MM.1S (cell line): Measurements from ENCODE around the gene RASD2.
A peak's percentile ranks its signal among the peaks of the same experiment; 100 is the strongest.

Experiments
- DNase-seq: peaks from one replicate; pipeline ENCODE4 v3.0.0-alpha.2; 2015
- H2AFZ ChIP-seq: fragments of 300-600 bp; sonication (generic); 2 replicates; pipeline ENCODE4 v1.6.0; 2016; ENCODE audit warnings: antibody characterized with exemption, low read length
- H3F3A ChIP-seq: fragments of 300-600 bp; sonication (generic); 2 replicates; pipeline ENCODE4 v1.6.1; 2016; ENCODE audit warnings: mild to moderate bottlenecking, antibody characterized with exemption, low read length, moderate library complexity, mixed read lengths; ENCODE audit not compliant: insufficient read depth
- H3K27ac ChIP-seq: fragments of 300-600 bp; sonication (generic); 2 replicates; pipeline ENCODE4 v1.5.1; 2016; ENCODE audit warnings: mild to moderate bottlenecking, low read length
- H3K27me3 ChIP-seq: fragments of 300-600 bp; sonication (generic); replicated peaks from 2 replicates; pipeline ENCODE4 v1.6.0; 2016; ENCODE audit warnings: low read length; ENCODE audit not compliant: insufficient read depth
- H3K36me3 ChIP-seq: fragments of 300-600 bp; sonication (generic); replicated peaks from 2 replicates; pipeline ENCODE4 v1.6.1; 2016; ENCODE audit warnings: mild to moderate bottlenecking, low read length, mixed read lengths; ENCODE audit not compliant: insufficient read depth
- H3K4me1 ChIP-seq: fragments of 300-600 bp; sonication (generic); 2 replicates; pipeline ENCODE4 v1.6.1; 2016; ENCODE audit warnings: low read length, mixed read lengths
- H3K4me2 ChIP-seq: fragments of 300-600 bp; sonication (generic); 2 replicates; pipeline ENCODE4 v1.6.0; 2016; ENCODE audit warnings: low read depth, low read length
- H3K4me3 ChIP-seq: fragments of 300-600 bp; sonication (generic); 2 replicates; pipeline ENCODE4 v1.5.1; 2016; ENCODE audit warnings: low read length, mixed read lengths
- H3K79me2 ChIP-seq: fragments of 300-600 bp; sonication (generic); 2 replicates; pipeline ENCODE4 v1.6.1; 2016; ENCODE audit warnings: mixed run types, low read length, mixed read lengths
- H3K9ac ChIP-seq: fragments of 300-600 bp; sonication (generic); 2 replicates; pipeline ENCODE4 v1.6.1; 2016; ENCODE audit warnings: low read length, mixed read lengths
- H3K9me2 ChIP-seq: fragments of 300-600 bp; sonication (generic); replicated peaks from 2 replicates; pipeline ENCODE4 v1.6.1; 2016; ENCODE audit warnings: mild to moderate bottlenecking, low read length, mixed read lengths; ENCODE audit not compliant: insufficient read depth
- H3K9me3 ChIP-seq: fragments of 300-600 bp; sonication (generic); replicated peaks from 2 replicates; pipeline ENCODE4 v1.6.1; 2016; ENCODE audit warnings: mild to moderate bottlenecking, low read length, mixed read lengths; ENCODE audit not compliant: insufficient read depth
- H4K20me1 ChIP-seq: fragments of 300-600 bp; sonication (generic); 2 replicates; pipeline ENCODE4 v1.6.1; 2016; ENCODE audit warnings: mild to moderate bottlenecking, low read length, moderate library complexity, mixed read lengths; ENCODE audit not compliant: insufficient read depth
- EZH2 ChIP-seq: fragments of 300-600 bp; sonication (generic); optimal IDR thresholded peaks from 2 replicates; pipeline ENCODE3; 2017; ENCODE audit warnings: low read depth, mild to moderate bottlenecking, antibody characterized with exemption, low read length, mixed read lengths
- EZH2phosphoT487 ChIP-seq: fragments of 300-600 bp; sonication (generic); IDR thresholded peaks from 2 replicates; pipeline ENCODE4 v1.6.1; 2018; ENCODE audit warnings: antibody characterized with exemption, low read length
- TF ChIP-seq, protein P1 (sequence below): fragments of 300-600 bp; sonication (generic); IDR thresholded peaks from 2 replicates; pipeline ENCODE4 v1.5.1; 2016; ENCODE audit warnings: antibody characterized with exemption, low read length, mixed read lengths

RASD2 gene

DNA sequence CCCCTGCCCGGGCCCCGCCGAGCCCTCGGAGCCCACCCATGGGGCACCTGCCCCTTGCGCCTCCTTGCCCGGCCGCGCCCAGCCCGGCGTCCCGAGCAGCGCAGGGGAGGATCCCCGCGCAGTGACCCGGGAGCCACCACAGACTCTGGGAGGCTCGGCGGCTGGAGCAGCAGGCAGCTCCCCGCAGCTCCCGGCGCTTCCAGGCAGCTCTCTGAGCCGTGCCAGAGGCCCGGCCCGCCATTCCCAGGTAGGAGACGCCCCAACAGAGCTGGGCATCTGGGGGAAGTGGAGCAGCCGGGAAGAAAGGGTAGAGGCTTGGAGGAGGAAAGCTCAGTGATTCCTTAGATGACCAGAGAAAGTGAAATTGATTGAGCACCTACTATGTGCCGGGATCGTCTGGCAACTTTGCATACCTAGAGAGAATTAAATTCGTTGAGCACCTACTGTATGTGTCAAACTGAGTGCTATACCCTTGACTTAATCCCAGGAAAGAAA is 670 bp downstream of the RASD2 start:
- Histone ChIP-seq H3K27me3 (peaks cover 57% of the 10 kb centered on the region), H3K36me3 (no peaks in the 10 kb centered on the region), H3K27ac (no peak overlapping the region), H4K20me1 (no peaks in the 10 kb centered on the region), H3K4me1 (peaks cover 16% of the 10 kb centered on the region), H3K4me2 (0 out of 2 replicates have a peak overlapping the region, but pooled peaks have one; percentile 6), H3K9me2 (no peaks in the 10 kb centered on the region), H3K79me2 (no peaks in the 10 kb centered on the region), H3K9ac (no peak overlapping the region), H3F3A (peaks cover 8% of the 10 kb centered on the region), H3K4me3 (no peak overlapping the region), H3K9me3 (no peaks in the 10 kb centered on the region), H2AFZ (no peak overlapping the region)
- no peak for DNase-seq
- no peak for TF ChIP-seq EZH2phosphoT487
- TF ChIP-seq EZH2, result no peak
- TF ChIP-seq, protein P1, sequence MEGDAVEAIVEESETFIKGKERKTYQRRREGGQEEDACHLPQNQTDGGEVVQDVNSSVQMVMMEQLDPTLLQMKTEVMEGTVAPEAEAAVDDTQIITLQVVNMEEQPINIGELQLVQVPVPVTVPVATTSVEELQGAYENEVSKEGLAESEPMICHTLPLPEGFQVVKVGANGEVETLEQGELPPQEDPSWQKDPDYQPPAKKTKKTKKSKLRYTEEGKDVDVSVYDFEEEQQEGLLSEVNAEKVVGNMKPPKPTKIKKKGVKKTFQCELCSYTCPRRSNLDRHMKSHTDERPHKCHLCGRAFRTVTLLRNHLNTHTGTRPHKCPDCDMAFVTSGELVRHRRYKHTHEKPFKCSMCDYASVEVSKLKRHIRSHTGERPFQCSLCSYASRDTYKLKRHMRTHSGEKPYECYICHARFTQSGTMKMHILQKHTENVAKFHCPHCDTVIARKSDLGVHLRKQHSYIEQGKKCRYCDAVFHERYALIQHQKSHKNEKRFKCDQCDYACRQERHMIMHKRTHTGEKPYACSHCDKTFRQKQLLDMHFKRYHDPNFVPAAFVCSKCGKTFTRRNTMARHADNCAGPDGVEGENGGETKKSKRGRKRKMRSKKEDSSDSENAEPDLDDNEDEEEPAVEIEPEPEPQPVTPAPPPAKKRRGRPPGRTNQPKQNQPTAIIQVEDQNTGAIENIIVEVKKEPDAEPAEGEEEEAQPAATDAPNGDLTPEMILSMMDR, result no peak

DNA sequence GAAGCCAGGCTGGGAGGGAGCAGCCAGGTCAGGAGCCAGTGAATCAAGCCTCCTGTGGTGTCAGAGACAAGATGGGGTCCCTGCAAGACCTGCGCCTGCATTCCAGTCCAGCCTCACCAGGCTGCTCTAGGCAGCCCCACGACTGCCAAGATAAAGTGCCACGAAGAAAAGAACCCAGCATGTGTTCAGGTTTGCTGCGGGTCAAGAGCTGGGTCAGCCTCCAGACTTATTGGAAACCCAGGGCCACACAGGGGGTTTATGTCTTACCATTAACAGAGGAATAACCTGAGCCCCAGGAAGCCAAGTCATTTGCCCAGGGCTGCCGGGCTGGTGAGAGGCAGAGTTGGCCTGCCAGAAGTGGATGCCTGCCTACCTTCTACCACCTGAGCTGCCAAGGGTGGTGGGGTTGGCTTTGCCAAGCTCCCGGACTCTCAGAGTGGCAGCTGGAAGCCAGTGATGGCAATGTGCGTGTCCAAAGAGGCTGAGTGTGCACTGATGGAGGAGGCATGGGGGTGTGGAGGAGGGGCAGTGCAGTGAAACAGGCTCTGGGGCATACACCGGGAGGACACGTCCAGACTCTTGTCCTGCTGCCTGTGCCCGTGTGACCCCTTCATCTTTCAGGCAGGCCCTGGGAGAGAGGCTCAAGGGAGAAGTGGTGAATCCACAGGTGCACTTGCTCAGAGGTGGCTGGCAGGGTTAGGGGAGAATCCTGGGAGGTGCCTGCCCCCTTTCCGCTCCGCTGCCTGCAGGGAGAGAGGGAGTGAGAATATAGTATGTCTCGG is 1.7 kb downstream of the RASD2 start:
- TF ChIP-seq EZH2 (no peak), EZH2phosphoT487 (no peak)
- TF ChIP-seq, protein P1, result no peak
- no peaks in the 10 kb centered on the region for H4K20me1 ChIP-seq
- peaks cover 67% of the 10 kb centered on the region for H3K27me3 ChIP-seq
- no peak overlapping the region for H3K4me3 ChIP-seq
- DNase-seq, result no peak
- H3F3A ChIP-seq, result peaks cover 8% of the 10 kb centered on the region
- H3K9me3 ChIP-seq, result no peaks in the 10 kb centered on the region
- no peaks in the 10 kb centered on the region for H3K79me2 ChIP-seq
- H3K36me3 ChIP-seq, result no peaks in the 10 kb centered on the region
- peaks cover 16% of the 10 kb centered on the region for H3K4me1 ChIP-seq
- no peak overlapping the region for H2AFZ ChIP-seq
- H3K4me2 ChIP-seq, result no peak overlapping the region
- no peak overlapping the region for H3K9ac ChIP-seq
- H3K27ac ChIP-seq, result no peak overlapping the region
- H3K9me2 ChIP-seq, result no peaks in the 10 kb centered on the region

DNA sequence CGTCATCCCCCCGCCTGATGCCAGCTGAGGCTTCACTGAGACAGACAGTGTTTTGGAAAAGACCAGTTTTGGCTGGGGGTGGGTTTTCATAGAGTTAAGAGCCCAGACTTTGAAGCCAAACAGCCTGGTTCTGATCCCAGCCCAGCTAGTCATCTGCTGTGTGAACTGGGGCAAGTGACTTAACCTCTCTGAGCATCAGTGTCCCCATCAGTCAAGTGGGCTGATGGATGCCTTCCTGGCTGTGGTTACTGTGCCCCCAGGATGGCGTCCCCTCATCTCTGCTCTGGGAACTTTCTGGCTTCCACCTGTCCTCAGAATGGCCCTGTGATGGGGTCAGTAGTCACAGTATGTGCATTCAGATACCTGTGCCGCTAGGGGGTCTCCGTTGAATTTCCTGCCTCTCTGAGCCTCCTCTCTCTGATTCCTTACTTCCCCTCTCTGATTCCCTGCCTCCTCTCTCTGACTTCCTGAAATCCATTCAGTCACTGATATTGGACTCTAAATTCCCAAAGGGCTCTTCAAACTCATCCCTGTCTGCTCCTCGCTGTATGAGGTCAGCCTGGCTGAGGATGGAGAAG is 2.4 kb downstream of the RASD2 start:
- Histone ChIP-seq H3K4me1 (peaks cover 16% of the 10 kb centered on the region), H2AFZ (no peak overlapping the region), H4K20me1 (no peaks in the 10 kb centered on the region), H3K9me2 (no peaks in the 10 kb centered on the region), H3K4me3 (no peak overlapping the region), H3F3A (peaks cover 8% of the 10 kb centered on the region), H3K36me3 (no peaks in the 10 kb centered on the region), H3K79me2 (no peaks in the 10 kb centered on the region), H3K27ac (no peak overlapping the region), H3K4me2 (no peak overlapping the region), H3K9me3 (no peaks in the 10 kb centered on the region), H3K27me3 (peaks cover 72% of the 10 kb centered on the region), H3K9ac (no peak overlapping the region)
- no peak for DNase-seq
- TF ChIP-seq, protein P1, result 0 out of 2 replicates have a peak, but pooled peaks have one; percentile 7
- no peak for TF ChIP-seq EZH2phosphoT487
